ENCODE measurements around the gene S100A7A. TPM values are rescaled to one million over a fixed set of nuclear protein-coding genes. Genes with fewer than 3 reads are reported as not detected.
"Not testable (repeated sequence)": the region's sequence is repeated elsewhere in the genome, so short reads cannot be mapped to it uniquely, and the experiment has no call there.

The S100A7A gene
- total RNA-seq, 1 experiment from 2014 or later: not detected

DNA sequence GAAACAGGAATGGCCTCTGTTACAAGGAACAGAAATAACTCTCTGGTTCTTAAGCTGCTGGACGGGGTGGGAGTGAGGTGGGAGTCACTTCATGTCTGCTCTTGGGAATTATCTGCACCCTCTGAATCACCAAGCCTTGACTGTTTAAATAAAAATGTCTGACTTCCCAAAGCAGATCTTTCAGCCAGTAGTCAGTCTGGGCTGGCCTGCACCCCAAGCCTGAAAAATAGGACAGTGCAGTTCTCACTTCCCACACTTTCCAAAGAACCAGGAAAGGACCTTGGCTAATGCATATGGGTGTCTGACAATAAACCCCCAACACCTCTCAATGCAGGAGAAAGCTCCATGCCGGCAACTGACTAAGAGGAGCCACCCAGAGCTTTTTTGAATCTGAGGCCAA lies 43.3 kb downstream of the S100A7A start:
- H3K4me1 ChIP-seq (replicated peaks; ENCODE audit: insufficient read depth): no peaks in the 10 kb centered on the region
- no peak for DNase-seq

DNA sequence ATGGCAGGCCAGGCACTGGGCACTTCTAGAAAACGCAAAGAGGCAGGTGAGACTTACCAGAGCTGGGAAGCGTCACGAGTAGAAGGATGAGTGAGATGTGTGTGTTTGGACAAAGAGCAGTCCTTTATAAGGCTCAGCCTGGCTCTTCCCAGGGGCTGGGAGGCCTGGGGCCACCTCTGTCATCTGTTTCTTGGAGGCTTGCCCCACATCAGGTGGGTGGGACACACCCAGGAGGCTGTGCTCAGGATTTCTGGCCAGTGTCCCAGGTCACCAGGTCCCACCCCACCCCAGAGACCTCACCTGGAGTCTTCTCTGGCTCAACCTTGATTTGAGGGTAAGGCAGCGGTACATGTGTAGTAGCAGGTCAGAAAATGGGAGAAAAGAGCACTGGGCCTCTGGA lies 44.2 kb downstream of the S100A7A start, which contains the start of gene S100A7:
S100A7 (minus strand) TSS at position 101 of the 400 bp plus-strand sequence. CDS start 1,638 bp downstream, outside the sequence.
- Histone ChIP-seq H3K4me1 (replicated peaks; ENCODE audit: insufficient read depth) (no peaks in the 10 kb centered on the region), H3K4me2 (no peak within 1 kb of the TSS), H3K4me3 (no peak within 1 kb of the TSS), H3K9me3 (ENCODE audit: insufficient read depth, low read depth) (no peaks in the 10 kb centered on the region), H3F3A (ENCODE audit: insufficient read depth, low read depth) (no peaks in the 10 kb centered on the region), H3K27ac (no peak within 1 kb of the TSS), H4K20me1 (ENCODE audit: insufficient read depth) (no peaks in the 10 kb centered on the region), H3K9me2 (ENCODE audit: insufficient read depth) (no peaks in the 10 kb centered on the region), H3K36me3 (ENCODE audit: low read depth) (no peaks in the 10 kb centered on the region), H2AFZ (no peak within 1 kb of the TSS), H3K27me3 (ENCODE audit: insufficient read depth, low read depth) (peaks cover 30% of the 10 kb centered on the region), H3K79me2 (ENCODE audit: low read depth) (no peaks in the 10 kb centered on the region)
- TF ChIP-seq EZH2 (IDR thresholded peaks at IDR 0.05; ENCODE audit: low read depth): no peak
- TF ChIP-seq, protein P1, sequence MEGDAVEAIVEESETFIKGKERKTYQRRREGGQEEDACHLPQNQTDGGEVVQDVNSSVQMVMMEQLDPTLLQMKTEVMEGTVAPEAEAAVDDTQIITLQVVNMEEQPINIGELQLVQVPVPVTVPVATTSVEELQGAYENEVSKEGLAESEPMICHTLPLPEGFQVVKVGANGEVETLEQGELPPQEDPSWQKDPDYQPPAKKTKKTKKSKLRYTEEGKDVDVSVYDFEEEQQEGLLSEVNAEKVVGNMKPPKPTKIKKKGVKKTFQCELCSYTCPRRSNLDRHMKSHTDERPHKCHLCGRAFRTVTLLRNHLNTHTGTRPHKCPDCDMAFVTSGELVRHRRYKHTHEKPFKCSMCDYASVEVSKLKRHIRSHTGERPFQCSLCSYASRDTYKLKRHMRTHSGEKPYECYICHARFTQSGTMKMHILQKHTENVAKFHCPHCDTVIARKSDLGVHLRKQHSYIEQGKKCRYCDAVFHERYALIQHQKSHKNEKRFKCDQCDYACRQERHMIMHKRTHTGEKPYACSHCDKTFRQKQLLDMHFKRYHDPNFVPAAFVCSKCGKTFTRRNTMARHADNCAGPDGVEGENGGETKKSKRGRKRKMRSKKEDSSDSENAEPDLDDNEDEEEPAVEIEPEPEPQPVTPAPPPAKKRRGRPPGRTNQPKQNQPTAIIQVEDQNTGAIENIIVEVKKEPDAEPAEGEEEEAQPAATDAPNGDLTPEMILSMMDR (conservative IDR thresholded peaks at IDR 0.05): no peak
- BruUV-seq (replicated peaks): no TSS peak
- POLR2A ChIA-PET (ENCODE audit: unreplicated experiment): interaction anchor here (0.9 kb wide), 1 partner anchor 28 kb away, joined by 5 read pairs; no protein-coding TSS in a partner anchor
- CTCF ChIA-PET: no interaction called here
- intact Hi-C loops (cut with micrococcal nuclease; ENCODE audit: unreplicated experiment): no loop called here
- no peak for DNase-seq

More for the DNA sequence above, 43.3 kb downstream of the S100A7A start:
- Histone ChIP-seq H3K79me2 (ENCODE audit: low read depth) (no peaks in the 10 kb centered on the region), H3K36me3 (ENCODE audit: low read depth) (no peaks in the 10 kb centered on the region), H3K27me3 (ENCODE audit: insufficient read depth, low read depth) (peaks cover 30% of the 10 kb centered on the region), H3K9me3 (ENCODE audit: insufficient read depth, low read depth) (no peaks in the 10 kb centered on the region), H3K4me3 (no peak overlapping the region), H4K20me1 (ENCODE audit: insufficient read depth) (no peaks in the 10 kb centered on the region), H2AFZ (no peak overlapping the region), H3K9me2 (ENCODE audit: insufficient read depth) (no peaks in the 10 kb centered on the region), H3F3A (ENCODE audit: insufficient read depth, low read depth) (no peaks in the 10 kb centered on the region), H3K27ac (no peak overlapping the region), H3K4me2 (no peak overlapping the region)
- BruUV-seq (replicated peaks): no TSS peak
- intact Hi-C loops (cut with micrococcal nuclease; ENCODE audit: unreplicated experiment): no loop called here
- ChIA-PET POLR2A (ENCODE audit: unreplicated experiment) (interaction anchor here (0.9 kb wide), 1 partner anchor 29 kb away, joined by 5 read pairs; no protein-coding TSS in a partner anchor), CTCF (no interaction called here)
- TF ChIP-seq, protein P1 (conservative IDR thresholded peaks at IDR 0.05): no peak
- no peak for TF ChIP-seq EZH2 (IDR thresholded peaks at IDR 0.05; ENCODE audit: low read depth)

DNA sequence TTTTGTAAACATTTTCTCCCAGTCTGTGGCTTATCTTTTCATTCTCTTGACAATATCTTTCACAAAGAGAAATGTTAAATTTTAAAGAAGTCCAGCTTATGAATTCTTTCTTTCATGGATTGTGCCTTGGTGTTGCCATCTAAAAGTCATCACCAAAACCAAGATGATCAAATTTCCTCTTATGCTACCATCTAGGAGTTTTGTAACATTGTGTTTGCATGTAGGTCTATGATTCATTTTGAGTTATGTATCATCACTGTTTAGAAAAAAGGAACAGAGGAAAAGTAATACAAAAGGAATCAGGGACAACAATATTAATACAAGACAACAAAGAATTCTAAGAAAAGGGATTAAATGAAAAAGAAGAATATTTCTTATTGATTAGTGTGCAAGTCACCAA lies 46.4 kb downstream of the S100A7A start:
- DNase-seq; BruUV-seq (replicated peaks): not testable (repeated sequence)

More for the DNA sequence above, 46.4 kb downstream of the S100A7A start:
- H3K9me3 ChIP-seq (ENCODE audit: insufficient read depth, low read depth); H3K79me2 ChIP-seq (ENCODE audit: low read depth); H3K4me1 ChIP-seq (replicated peaks; ENCODE audit: insufficient read depth); H2AFZ ChIP-seq; H3F3A ChIP-seq (ENCODE audit: insufficient read depth, low read depth); POLR2A ChIA-PET (ENCODE audit: unreplicated experiment); intact Hi-C loops (cut with micrococcal nuclease; ENCODE audit: unreplicated experiment); H3K36me3 ChIP-seq (ENCODE audit: low read depth); CTCF ChIA-PET; H3K9me2 ChIP-seq (ENCODE audit: insufficient read depth); H3K4me3 ChIP-seq; H3K4me2 ChIP-seq; H4K20me1 ChIP-seq (ENCODE audit: insufficient read depth); H3K27ac ChIP-seq: not testable (repeated sequence)
- peaks cover 14% of the 10 kb centered on the region for H3K27me3 ChIP-seq (ENCODE audit: insufficient read depth, low read depth)

All from PC-9 (cell line).